Subcutaneous adipose tissue (tissue), 4 donors: ENCODE results near the gene MAP2K1. TPM values are rescaled to one million over a fixed set of nuclear protein-coding genes. Genes with fewer than 3 reads are reported as not detected.

ENCODE experiments used
- small RNA-seq: library from RNA; depleted of rRNA; stranded (forward); fragments of <200 nt; gene quantifications from one replicate; pipeline ENCODE3, GENCODE V24; 2016
- total RNA-seq, 4 donors: library from RNA; depleted of rRNA; stranded (reverse); fragments of >200 nt; gene quantifications; one replicate each; pipeline ENCODE4 v1.1.0, GENCODE V29; 2016
- TF ChIP-seq, protein P1 (sequence below): fragments of 450-650 bp; IDR thresholded peaks from one replicate; pipeline ENCODE4 v1.5.1; 2016; ENCODE audit warnings: low read depth, mild to moderate bottlenecking, control low read depth, antibody characterized with exemption, moderate library complexity

The MAP2K1 gene
- total RNA-seq, 4 donors from 2014 or later, result 57.6 to 70.7 (median 65.4) TPM

DNA sequence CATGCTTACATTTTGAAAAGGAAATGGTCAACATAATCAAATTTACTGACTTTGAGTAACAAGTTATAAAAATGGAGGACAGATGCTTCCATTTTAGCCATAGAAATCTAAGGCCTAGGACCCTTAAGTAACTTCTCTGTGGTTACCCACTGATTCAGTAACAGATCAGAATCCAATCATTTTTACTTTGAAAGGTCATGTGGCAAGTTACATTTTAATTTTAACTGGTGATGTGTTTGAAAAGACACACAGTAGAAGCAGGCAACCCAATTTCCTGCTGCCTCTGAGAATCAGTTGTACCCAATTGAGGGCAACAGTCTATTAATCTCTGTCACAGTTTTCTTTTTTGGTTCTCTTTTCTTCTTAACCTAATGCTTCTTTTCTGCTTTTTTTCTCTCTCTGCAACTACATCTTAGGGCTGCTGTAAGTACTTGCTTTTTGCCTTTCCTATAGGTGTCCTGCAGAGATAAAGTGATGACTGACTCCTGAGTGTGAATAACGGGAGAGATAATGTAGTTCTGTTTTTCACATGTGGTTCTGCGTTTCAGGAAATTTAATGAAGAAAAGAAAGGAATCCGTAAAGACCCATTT lies 121.7 kb downstream of the MAP2K1 start:
- TF ChIP-seq, protein P1, sequence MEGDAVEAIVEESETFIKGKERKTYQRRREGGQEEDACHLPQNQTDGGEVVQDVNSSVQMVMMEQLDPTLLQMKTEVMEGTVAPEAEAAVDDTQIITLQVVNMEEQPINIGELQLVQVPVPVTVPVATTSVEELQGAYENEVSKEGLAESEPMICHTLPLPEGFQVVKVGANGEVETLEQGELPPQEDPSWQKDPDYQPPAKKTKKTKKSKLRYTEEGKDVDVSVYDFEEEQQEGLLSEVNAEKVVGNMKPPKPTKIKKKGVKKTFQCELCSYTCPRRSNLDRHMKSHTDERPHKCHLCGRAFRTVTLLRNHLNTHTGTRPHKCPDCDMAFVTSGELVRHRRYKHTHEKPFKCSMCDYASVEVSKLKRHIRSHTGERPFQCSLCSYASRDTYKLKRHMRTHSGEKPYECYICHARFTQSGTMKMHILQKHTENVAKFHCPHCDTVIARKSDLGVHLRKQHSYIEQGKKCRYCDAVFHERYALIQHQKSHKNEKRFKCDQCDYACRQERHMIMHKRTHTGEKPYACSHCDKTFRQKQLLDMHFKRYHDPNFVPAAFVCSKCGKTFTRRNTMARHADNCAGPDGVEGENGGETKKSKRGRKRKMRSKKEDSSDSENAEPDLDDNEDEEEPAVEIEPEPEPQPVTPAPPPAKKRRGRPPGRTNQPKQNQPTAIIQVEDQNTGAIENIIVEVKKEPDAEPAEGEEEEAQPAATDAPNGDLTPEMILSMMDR, result no peak

GRCh38 chr15:66514586-66514985 lies 127.9 kb downstream of the MAP2K1 start:
- TF ChIP-seq, protein P1, result no peak

DNA sequence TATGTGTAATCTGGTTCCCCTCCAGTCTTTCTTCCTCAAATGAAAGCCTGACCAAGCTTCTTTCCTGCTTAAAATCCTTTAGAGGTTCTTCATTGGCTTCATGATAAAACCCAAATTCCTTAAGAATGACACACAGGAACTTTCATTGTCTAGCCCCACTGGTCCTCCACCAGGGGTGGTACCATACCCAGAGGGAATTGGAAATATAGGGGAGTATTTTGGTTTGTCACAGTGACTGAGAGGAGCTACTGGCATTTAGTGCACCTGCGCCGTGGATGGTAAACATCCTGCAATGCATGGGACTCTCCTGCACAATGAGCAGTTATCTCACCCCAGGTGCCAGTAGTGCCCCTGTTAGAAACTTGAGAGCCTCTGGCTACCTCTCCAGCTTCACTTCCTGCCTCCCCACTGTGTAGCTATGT lies 129.2 kb downstream of the MAP2K1 start:
- TF ChIP-seq, protein P1, result no peak

DNA sequence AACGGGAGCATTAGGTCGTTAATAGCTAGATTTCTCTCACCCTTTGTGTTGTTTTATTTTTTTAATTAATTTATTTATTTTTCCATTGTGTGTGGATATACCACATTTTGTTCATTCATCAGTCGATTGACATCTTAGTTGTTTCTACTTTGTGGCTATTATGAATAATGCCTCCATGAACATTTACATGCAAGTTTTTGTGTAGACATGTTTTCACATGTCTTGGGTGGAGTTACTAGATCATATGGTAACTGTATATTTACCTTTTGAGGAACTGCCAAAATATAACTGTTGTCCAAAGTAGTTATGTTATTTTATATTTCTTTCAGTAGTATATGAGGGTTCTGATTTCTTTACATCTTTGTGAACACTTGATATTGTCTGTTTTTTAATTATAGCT lies 137.2 kb downstream of the MAP2K1 start:
- TF ChIP-seq, protein P1, result no peak

DNA sequence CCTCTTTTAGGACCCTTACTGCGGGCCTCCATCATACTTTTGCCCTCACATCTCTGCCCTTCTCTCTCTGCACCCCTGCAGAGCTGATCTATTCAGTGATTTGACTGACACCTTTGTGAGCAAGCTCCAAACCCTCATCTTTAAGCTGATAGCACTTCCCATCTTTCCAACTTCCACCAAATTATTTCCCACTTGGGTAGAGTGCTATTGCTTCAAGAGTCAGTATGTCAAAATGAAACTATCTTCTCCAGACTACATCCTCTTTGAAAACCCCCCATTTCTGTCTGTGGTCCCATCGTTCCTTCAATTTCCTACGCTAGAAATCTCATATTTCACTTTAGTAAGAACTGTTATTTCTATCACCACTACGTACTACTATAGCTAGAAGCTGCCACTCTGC lies 138.1 kb downstream of the MAP2K1 start:
- TF ChIP-seq, protein P1, result no peak

GRCh38 chr15:66535056-66535455 lies 148.3 kb downstream of the MAP2K1 start:
- TF ChIP-seq, protein P1, result no peak

Small RNA genes within 50 kb of the gene (small RNA-seq; reads per million reads assigned to genes)
- gene ATP5MFP6 (not detected), gene MIR4512 (not detected), gene RF00019 (0.49 reads per million), gene RF01159 (not detected), gene SCARNA14 (7.9 reads per million, percentile 87 among the genes with 10 or more reads in this experiment), gene SNORD16 (not detected), gene SNORD18A (not detected), gene SNORD18B (not detected), gene SNORD18C (not detected)

Other genes starting within 250 kb of the MAP2K1 start
- not detected for gene MEGF11, start 133.2 kb upstream of the MAP2K1 start, total RNA-seq
- gene DIS3L, start 93.3 kb upstream of the MAP2K1 start, total RNA-seq, result 10 to 100 TPM; 49.5 to 64.5 (median 55.2) TPM
- gene TIPIN, start 30.2 kb upstream of the MAP2K1 start, total RNA-seq, result 10 to 100 TPM in 1 of 4 donors, 1 to 10 TPM in 3; 2.2 to 11.6 (median 7.1) TPM
- gene SNAPC5, start 110.8 kb downstream of the MAP2K1 start, total RNA-seq, result 10 to 100 TPM; 19.8 to 29.7 (median 21.9) TPM
- 1,000 to 10,000 TPM; 2,362 to 3,294 (median 2,460) TPM for gene RPL4, start 117.9 kb downstream of the MAP2K1 start, total RNA-seq
- 1 to 10 TPM; 2.9 to 6.0 (median 4.5) TPM for gene ZWILCH, start 118.4 kb downstream of the MAP2K1 start, total RNA-seq
- not detected for gene LCTL, start 179.1 kb downstream of the MAP2K1 start, total RNA-seq